Measurements from ENCODE around the gene SRP68. TPM values are rescaled to one million over a fixed set of nuclear protein-coding genes. Genes with fewer than 3 reads are reported as not detected.

SRP68 gene
- total RNA-seq, 2 experiments from 2014 or later: 142 to 148 TPM

DNA sequence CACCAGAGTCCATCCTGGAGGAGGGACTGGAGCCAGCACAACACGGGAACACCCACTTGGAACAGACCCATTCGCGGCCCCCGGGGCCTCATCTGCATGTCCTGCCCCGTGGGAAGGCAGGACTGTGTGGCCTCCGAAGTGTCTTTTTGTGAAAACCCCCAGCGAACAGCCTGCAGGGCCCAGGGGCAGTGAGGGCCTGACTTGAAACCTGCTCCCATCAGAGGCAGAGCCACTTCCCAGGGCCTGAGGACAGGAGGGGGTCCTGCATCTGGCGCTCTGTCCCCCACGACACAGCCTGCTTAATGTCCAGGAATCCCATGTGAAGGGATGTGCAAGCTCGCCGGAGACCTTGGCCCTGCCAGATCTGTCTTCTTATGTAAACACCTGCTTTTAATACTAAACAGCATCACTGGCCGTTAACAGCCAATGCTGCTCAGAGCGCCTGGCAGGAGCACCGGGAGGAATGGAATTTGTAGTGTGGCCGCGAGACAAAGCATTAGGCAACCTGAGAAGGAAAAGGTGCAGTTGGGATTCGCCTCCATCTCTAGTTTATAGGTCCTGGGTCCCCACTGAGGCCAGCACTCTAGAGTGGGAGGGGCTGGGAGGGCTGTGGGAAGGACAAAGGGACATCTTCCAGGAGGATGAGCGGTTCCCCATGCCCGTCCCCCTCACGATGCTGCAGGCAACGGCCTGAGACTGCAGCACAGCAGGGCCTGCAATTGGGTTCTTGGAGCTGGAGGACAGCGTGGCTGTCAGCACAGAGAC is 35.6 kb downstream of the SRP68 start:
- H3K4me1 Mint-ChIP-seq (ENCODE audit: low read depth): no peaks in the 10 kb centered on the region
- H3K4me3 Mint-ChIP-seq: no peak overlapping the region
- POLR2A ChIA-PET: no interaction called here
- H3K27ac Mint-ChIP-seq: no peak overlapping the region
- H3K9me3 Mint-ChIP-seq: no peaks in the 10 kb centered on the region
- no peak for DNase-seq
- intact Hi-C loops (cut with micrococcal nuclease): no loop called here
- CTCF ChIA-PET: interaction anchor here (0.7 kb wide), 1 partner anchor 361 kb away, joined by 3 read pairs; no protein-coding TSS in a partner anchor
- peaks cover 27% of the 10 kb centered on the region for H3K36me3 Mint-ChIP-seq
- H3K27me3 Mint-ChIP-seq: no peaks in the 10 kb centered on the region

DNA sequence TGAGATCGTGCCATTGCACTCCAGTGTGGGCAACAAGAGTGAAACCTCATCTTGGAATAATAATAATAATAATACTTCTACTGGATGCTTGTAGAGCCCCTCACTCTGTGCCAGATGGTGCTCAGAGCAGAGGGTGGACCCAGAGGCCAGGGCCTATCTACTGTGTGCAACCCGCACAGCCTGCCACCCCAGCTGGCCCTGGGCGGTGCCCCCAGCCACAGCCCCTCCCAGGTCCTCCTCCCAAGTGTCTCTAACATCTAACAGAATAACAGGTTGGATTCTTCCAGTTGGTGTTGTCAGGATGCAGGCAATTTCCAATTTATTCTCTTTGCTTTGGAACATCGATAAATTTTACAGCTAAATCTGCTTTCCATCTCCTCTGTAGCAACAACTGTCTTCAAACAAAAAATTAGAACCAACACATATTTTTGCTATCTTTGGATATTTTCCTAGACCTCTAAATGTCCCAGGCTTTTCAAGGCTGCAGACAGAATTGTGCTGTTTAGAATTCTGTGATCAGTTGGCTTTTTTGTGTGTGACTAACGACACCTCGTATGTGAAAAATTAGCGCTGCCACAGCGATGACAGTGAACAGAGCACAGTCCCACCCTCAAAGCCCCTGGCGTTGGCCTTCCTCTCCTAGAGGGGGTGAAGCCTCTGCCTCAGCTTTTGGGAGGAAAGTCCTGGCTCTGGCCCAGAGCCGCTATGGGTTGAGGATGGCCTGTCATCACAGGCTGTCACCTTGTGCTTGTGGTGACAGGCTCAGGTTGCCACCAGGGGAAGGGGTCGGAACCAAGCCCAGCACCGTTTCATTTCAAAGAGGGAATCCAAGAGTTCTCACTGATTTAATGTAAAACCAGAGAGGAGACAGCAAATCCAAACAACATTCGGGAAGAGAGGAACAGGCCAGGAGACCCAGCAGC is 37.6 kb downstream of the SRP68 start:
- H3K27ac Mint-ChIP-seq: no peak overlapping the region
- H3K27me3 Mint-ChIP-seq: no peaks in the 10 kb centered on the region
- DNase-seq: no peak
- peaks cover 17% of the 10 kb centered on the region for H3K36me3 Mint-ChIP-seq
- H3K4me3 Mint-ChIP-seq: no peak overlapping the region
- H3K4me1 Mint-ChIP-seq (ENCODE audit: low read depth): peaks cover 3% of the 10 kb centered on the region
- POLR2A ChIA-PET: no interaction called here
- H3K9me3 Mint-ChIP-seq: no peaks in the 10 kb centered on the region
- intact Hi-C loops (cut with micrococcal nuclease): no loop called here
- CTCF ChIA-PET: interaction anchor here (0.7 to 2.3 kb wide), 3 partner anchors 20 to 26 kb away, joined by 3 to 15 read pairs (median 4); no protein-coding TSS in a partner anchor

DNA sequence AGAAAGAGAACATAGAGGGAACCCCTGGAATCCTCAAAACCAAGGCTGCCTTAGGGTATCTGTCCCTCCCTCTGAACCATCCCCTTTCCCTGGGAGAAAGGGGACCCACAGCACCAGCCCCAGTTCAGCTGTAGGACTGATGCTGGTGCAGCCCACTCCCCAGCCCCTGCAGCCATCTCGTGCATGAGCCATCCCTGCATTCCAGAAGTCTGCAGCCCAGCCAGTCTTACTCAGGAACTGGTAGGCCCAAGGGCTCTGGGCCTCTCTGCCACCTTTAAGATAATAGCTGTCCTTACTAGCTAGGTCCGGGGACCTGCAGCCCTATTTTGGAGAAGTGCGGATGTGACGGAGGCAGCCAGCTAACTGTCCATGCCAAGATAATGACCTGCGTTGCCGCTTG is 39.2 kb downstream of the SRP68 start:
- Mint-ChIP-seq H3K36me3 (peaks cover 3% of the 10 kb centered on the region), H3K9me3 (no peaks in the 10 kb centered on the region), H3K27me3 (no peaks in the 10 kb centered on the region), H3K4me3 (no peak overlapping the region), H3K4me1 (ENCODE audit: low read depth) (peaks cover 10% of the 10 kb centered on the region), H3K27ac (no peak overlapping the region)
- POLR2A ChIA-PET: no interaction called here
- no peak for DNase-seq
- CTCF ChIA-PET: interaction anchor here (0.9 to 2.3 kb wide), 4 partner anchors 14 to 266 kb away, joined by 3 to 15 read pairs (median 4); no protein-coding TSS in a partner anchor
- intact Hi-C loops (cut with micrococcal nuclease): no loop called here

DNA sequence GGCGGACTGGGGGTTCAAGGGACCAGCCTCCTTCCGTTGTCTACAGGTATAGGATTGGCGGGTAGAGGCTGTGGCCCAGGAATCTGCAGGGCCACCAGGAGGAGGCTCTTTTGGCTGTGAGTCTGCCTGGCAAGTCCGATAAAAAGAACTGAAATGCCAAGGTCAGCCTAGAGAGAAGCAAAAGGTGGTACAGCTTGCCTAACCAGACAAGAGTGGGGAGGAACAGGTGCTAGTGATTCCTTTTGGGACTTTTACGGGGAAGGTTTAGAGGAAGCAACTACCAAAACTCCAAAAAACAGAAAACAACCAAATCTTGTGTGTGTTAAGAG is 39.6 kb downstream of the SRP68 start:
- Mint-ChIP-seq H3K27me3 (no peaks in the 10 kb centered on the region), H3K4me1 (ENCODE audit: low read depth) (peaks cover 10% of the 10 kb centered on the region), H3K27ac (no peak overlapping the region), H3K36me3 (no peaks in the 10 kb centered on the region), H3K9me3 (no peaks in the 10 kb centered on the region), H3K4me3 (no peak overlapping the region)
- intact Hi-C loops (cut with micrococcal nuclease): no loop called here
- POLR2A ChIA-PET: no interaction called here
- DNase-seq: no peak
- CTCF ChIA-PET: interaction anchor here (0.9 to 2.3 kb wide), 4 partner anchors 19 to 267 kb away, joined by 3 to 15 read pairs (median 4); no protein-coding TSS in a partner anchor

DNA sequence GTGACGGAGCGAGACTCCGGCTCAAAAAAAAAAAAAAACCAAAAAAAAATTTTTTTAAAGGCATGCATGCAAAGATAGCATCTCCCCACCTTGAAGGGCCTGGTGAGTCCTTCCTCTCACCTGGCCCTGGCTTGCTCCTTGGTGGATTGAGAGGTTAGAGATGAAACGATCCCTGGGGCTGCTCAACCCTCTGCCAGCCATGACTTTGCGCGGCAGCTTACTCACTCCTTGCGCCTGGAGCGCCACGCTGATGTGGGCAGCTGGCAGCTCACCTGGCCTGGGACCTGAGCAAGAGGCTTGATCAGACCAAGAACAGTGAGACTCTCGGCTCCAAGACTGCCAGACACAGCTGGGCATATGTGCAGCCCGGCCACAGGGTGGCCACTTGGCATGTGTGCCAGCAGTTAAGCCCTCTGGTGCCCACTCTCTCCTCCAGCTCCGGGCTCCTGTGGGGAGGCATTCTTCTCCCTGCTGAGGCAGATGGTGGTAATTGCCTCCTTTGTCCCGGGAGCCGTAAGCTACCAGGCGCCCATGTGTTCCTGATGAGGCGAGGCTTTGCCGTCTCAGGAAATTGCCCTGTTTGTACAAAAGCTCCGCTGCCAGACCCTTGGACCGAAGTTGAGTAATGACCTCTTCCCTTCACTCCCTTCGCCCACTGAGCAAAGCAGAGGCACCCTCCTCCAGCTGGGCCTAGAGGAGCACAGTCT is 40.1 kb downstream of the SRP68 start:
- DNase-seq: no peak
- peaks cover 10% of the 10 kb centered on the region for H3K4me1 Mint-ChIP-seq (ENCODE audit: low read depth)
- ChIA-PET CTCF (interaction anchor here (0.7 to 2.3 kb wide), 6 partner anchors 18 to 365 kb away, joined by 3 to 15 read pairs (median 4); no protein-coding TSS in a partner anchor), POLR2A (no interaction called here)
- H3K27me3 Mint-ChIP-seq: no peaks in the 10 kb centered on the region
- no peaks in the 10 kb centered on the region for H3K9me3 Mint-ChIP-seq
- intact Hi-C loops (cut with micrococcal nuclease): no loop called here
- H3K36me3 Mint-ChIP-seq: no peaks in the 10 kb centered on the region
- no peak overlapping the region for H3K27ac Mint-ChIP-seq
- no peak overlapping the region for H3K4me3 Mint-ChIP-seq

DNA sequence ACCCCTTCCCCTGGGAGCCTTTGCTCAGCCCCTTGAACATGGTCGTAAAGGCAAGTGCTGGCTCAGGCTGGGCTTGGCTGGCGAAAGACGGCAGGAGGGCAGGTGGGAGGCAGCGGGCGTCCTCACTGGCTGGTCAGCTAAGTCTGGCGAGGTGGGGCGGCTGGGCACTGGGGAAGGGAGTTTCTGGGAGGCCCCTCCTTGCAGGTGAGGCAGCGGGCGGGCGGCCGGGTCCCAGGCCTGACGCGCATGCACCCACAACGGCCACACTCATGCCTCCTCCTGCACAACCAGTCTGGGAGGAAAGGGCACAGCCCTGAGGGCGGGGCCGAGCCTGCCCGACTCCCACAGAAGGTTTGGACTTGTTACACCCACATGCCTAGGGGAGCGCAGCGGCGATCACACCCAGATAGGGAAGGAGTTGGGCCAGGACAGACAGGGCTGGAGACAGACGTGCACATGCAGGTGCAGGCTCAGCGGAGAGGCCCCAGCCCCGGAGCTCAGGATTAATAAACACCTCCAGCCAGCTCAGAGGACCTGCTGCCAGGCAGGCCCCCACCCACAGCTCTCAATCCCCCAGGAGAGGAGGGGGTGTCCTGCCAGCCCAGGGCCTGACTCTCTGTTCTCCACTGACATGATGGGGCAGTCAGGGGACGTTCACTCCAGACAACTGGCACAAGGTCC is 45.0 kb downstream of the SRP68 start, which contains the start of gene EVPL:
TSS of gene EVPL (minus strand) at position 148 of the 681 bp plus-strand sequence. CDS start at position 40, 108 bp downstream.
- Mint-ChIP-seq H3K27ac (no peak within 1 kb of the TSS), H3K9me3 (no peaks in the 10 kb centered on the region), H3K27me3 (no peaks in the 10 kb centered on the region), H3K4me3 (no peak within 1 kb of the TSS), H3K36me3 (no peaks in the 10 kb centered on the region), H3K4me1 (ENCODE audit: low read depth) (peaks cover 10% of the 10 kb centered on the region)
- POLR2A ChIA-PET: no interaction called here
- CTCF ChIA-PET: no interaction called here
- DNase-seq: no peak
- intact Hi-C loops (cut with micrococcal nuclease): no loop called here

DNA sequence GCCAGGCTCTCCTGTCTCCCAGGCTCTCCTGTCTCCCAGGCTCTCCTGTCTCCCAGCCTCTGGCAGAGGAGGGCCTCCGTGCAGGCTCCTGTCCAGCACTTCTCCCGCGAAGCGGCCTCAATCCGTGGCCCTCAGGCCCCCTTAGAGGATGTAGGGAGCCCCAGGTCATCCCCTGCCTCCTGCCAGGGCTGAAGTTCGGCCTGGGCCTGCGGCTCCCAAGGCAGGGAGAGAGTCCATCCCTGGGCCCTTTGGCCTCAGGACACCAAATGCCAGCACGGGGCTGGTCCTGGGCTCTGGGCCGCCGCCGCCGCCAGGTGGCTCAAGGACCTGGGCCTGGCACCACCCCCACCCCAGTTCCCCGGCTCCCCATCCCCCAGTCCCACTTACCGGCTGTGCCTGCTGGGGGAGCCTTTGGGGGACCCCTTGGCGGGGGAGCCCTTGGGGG is 45.6 kb downstream of the SRP68 start:
- Mint-ChIP-seq H3K27me3 (no peaks in the 10 kb centered on the region), H3K36me3 (no peaks in the 10 kb centered on the region), H3K4me1 (ENCODE audit: low read depth) (peaks cover 10% of the 10 kb centered on the region), H3K4me3 (no peak overlapping the region), H3K9me3 (no peaks in the 10 kb centered on the region), H3K27ac (no peak overlapping the region)
- DNase-seq: no peak
- intact Hi-C loops (cut with micrococcal nuclease): no loop called here
- ChIA-PET CTCF (interaction anchor here (1.2 kb wide), 1 partner anchor 13 kb away, joined by 6 read pairs; no protein-coding TSS in a partner anchor), POLR2A (no interaction called here)

DNA sequence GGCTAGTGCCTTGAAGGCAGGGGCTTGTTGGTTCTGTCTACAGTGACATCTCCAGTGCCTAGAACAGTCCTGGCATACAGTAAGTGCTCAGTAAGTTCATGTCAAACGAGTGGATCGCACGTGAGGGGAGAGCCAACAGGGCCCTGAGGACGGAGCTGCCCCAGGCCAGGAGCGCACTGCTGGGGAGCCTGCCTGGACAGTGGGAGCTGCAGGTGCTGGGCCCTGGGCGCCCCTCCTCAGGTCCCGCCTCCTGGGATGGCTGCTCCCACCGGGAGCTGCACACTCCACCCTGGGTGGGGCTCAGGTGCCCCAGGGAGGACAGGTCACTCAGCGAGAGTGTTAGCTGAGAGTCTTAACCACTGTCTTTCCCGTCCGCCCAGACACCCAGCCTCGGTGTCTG is 47.0 kb downstream of the SRP68 start:
- Mint-ChIP-seq H3K9me3 (no peaks in the 10 kb centered on the region), H3K27ac (no peak overlapping the region), H3K27me3 (no peaks in the 10 kb centered on the region), H3K4me3 (no peak overlapping the region), H3K36me3 (no peaks in the 10 kb centered on the region), H3K4me1 (ENCODE audit: low read depth) (peaks cover 10% of the 10 kb centered on the region)
- DNase-seq: no peak
- CTCF ChIA-PET: no interaction called here
- POLR2A ChIA-PET: no interaction called here
- intact Hi-C loops (cut with micrococcal nuclease): no loop called here

DNA sequence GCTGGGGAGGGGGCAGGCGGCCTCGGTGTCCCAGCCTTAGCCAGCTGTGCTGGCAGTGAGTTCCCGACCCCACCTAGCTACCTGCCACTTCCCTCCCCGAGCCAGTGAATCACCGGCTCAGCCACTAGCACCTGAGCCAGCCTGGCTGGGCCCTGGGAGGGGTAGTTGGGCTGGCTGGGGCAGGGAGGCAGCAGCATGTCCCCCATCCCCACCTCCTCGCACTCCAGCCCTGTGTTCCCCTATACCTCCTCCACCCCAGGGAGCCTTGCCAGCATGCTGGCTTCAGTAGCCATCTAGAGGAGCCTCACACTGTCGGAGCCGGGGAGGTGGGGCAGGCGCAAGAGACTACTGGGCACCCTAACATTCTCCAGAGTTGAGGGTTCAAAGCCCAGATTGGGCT is 48.0 kb downstream of the SRP68 start:
- Mint-ChIP-seq H3K27me3 (no peaks in the 10 kb centered on the region), H3K36me3 (no peaks in the 10 kb centered on the region), H3K4me3 (no peak overlapping the region), H3K9me3 (no peaks in the 10 kb centered on the region), H3K4me1 (ENCODE audit: low read depth) (peaks cover 4% of the 10 kb centered on the region), H3K27ac (no peak overlapping the region)
- DNase-seq: no peak
- ChIA-PET POLR2A (no interaction called here), CTCF (no interaction called here)
- intact Hi-C loops (cut with micrococcal nuclease): no loop called here

DNA sequence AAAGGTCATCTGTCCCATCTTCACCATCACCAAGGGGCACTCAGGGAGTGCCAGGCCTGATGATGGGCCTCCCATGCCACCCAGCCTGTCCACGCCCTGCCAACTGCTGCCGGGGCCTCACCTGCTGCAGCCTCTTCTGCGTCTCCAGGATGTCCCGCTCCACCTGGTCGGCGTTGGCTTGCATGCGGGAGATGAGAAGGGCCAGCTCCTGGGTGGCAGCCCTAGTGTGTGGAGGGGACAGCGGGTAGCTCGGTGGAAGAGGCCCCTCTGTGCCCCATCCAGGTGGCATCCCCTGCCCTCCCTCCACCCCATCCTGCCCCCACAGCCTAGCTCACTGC is 48.4 kb downstream of the SRP68 start:
- no peaks in the 10 kb centered on the region for H3K4me1 Mint-ChIP-seq (ENCODE audit: low read depth)
- ChIA-PET CTCF (no interaction called here), POLR2A (no interaction called here)
- DNase-seq: no peak
- no peak overlapping the region for H3K27ac Mint-ChIP-seq
- intact Hi-C loops (cut with micrococcal nuclease): no loop called here
- no peaks in the 10 kb centered on the region for H3K36me3 Mint-ChIP-seq
- H3K4me3 Mint-ChIP-seq: no peak overlapping the region
- H3K27me3 Mint-ChIP-seq: no peaks in the 10 kb centered on the region
- no peaks in the 10 kb centered on the region for H3K9me3 Mint-ChIP-seq

DNA sequence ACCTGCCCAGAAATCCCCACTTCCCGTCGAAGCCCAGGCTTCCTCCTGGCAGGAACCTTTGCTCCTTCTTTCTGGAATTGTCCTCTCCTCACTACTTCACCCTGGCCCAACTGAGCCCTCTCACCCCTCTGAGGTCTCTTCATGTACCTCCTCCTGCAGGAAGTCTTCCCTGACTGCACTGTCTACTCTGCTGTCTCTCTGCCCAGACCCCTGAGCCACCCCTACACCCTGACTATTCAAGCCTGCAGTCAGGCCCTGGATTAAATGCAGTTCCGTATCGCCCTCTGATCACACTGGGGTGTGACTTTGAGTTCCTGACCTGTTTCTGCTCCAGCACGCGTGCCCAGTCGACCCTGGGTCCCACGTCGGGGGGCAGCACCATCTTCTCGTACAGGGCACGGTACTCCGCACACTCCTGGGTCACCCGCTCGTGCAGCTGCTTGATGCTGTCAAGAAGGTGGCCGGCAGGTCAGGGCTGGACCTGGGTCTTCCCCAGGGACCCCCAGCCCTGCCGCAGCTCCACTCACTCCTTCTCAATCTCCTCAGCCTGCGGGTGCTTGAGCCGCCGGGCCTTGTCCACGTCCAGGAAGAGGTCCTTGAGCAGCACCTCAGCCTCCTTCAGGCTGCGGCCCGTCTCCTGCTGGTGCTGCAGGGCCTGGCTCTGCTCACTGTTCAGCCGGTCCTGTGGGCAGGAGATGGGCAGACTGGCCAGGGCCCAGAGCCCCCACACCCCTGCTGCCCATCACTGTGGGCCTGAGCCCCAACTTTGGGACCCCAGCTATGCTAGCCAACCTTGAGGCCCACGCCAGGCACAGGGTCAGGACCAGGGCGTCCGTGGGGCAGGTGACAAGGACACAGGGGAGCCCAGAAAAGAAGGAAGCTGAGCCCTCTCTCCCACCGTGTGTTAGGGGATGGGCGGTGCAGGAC is 49.1 kb downstream of the SRP68 start:
- POLR2A ChIA-PET: no interaction called here
- no peaks in the 10 kb centered on the region for H3K36me3 Mint-ChIP-seq

More for the DNA sequence above, 49.1 kb downstream of the SRP68 start:
- intact Hi-C loops (cut with micrococcal nuclease): no loop called here
- Mint-ChIP-seq H3K4me1 (ENCODE audit: low read depth) (no peaks in the 10 kb centered on the region), H3K9me3 (no peaks in the 10 kb centered on the region), H3K27me3 (no peaks in the 10 kb centered on the region), H3K27ac (no peak overlapping the region), H3K4me3 (no peak overlapping the region)
- CTCF ChIA-PET: no interaction called here
- no peak for DNase-seq

All from activated CD4-positive, alpha-beta memory T cell treated with anti-CD3 and anti-CD28 coated beads for 36 hours (primary cell).